ENCODE data around the gene OTULINL. TPM values are rescaled to one million over a fixed set of nuclear protein-coding genes. Genes with fewer than 3 reads are reported as not detected.
A peak's percentile ranks its signal among the peaks of the same experiment; 100 is the strongest.

The OTULINL gene
- total and polyA plus RNA-seq, 5 donors, result 0.72 to 5.6 (median 4.4) TPM

- intact Hi-C loops (cut with DNase I), result no loop called here
- H3K27me3 ChIP-seq (ENCODE audit: control insufficient read depth, insufficient read depth), result no peaks in the 10 kb centered on the region
- 82% methylated on average over 1 of the region's 1 CpG for WGBS
- no peak for DNase-seq
- no peaks in the 10 kb centered on the region for H3K4me1 ChIP-seq (ENCODE audit: control insufficient read depth, insufficient read depth, low read length)
- ATAC-seq, result no peak
- H3K9me3 ChIP-seq (ENCODE audit: control insufficient read depth, low read length), result peaks cover 5% of the 10 kb centered on the region
- H3K4me3 ChIP-seq (ENCODE audit: low read length), result no peak overlapping the region
- no peak overlapping the region for H3K27ac ChIP-seq (ENCODE audit: low read length)
Measured at GRCh38 chr5:14603141-14603540, 21.5 kb downstream of the OTULINL start.

GRCh38 chr5:14607104-14607503 is 25.5 kb downstream of the OTULINL start:
- 78% methylated on average over 8 of the region's 8 CpGs for WGBS
- DNase-seq (no peak), ATAC-seq (no peak)
- intact Hi-C loops (cut with DNase I), result no loop called here
- Histone ChIP-seq H3K4me1 (ENCODE audit: control insufficient read depth, insufficient read depth, low read length) (no peaks in the 10 kb centered on the region), H3K9me3 (ENCODE audit: control insufficient read depth, low read length) (peaks cover 3% of the 10 kb centered on the region), H3K27me3 (ENCODE audit: control insufficient read depth, insufficient read depth) (no peaks in the 10 kb centered on the region), H3K4me3 (ENCODE audit: low read length) (no peak overlapping the region), H3K27ac (ENCODE audit: low read length) (no peak overlapping the region)

GRCh38 chr5:14608169-14608568 is 26.6 kb downstream of the OTULINL start:
- Histone ChIP-seq H3K4me3 (ENCODE audit: low read length) (no peak overlapping the region), H3K27ac (ENCODE audit: low read length) (no peak overlapping the region), H3K4me1 (ENCODE audit: control insufficient read depth, insufficient read depth, low read length) (no peaks in the 10 kb centered on the region), H3K9me3 (ENCODE audit: control insufficient read depth, low read length) (peaks cover 3% of the 10 kb centered on the region), H3K27me3 (ENCODE audit: control insufficient read depth, insufficient read depth) (no peaks in the 10 kb centered on the region)
- WGBS, result 46% methylated on average over 2 of the region's 2 CpGs
- DNase-seq (no peak), ATAC-seq (no peak)
- intact Hi-C loops (cut with DNase I), result no loop called here

- Histone ChIP-seq H3K4me3 (ENCODE audit: low read length) (no peak overlapping the region), H3K4me1 (ENCODE audit: control insufficient read depth, insufficient read depth, low read length) (no peaks in the 10 kb centered on the region), H3K27me3 (ENCODE audit: control insufficient read depth, insufficient read depth) (no peaks in the 10 kb centered on the region), H3K27ac (ENCODE audit: low read length) (no peak overlapping the region), H3K9me3 (ENCODE audit: control insufficient read depth, low read length) (peaks cover 6% of the 10 kb centered on the region)
- intact Hi-C loops (cut with DNase I), result no loop called here
- ATAC-seq, result no peak
- 71% methylated on average over 2 of the region's 2 CpGs for WGBS
- DNase-seq, result no peak
Measured at GRCh38 chr5:14611737-14612136, 30.1 kb downstream of the OTULINL start.

- H3K27me3 ChIP-seq (ENCODE audit: control insufficient read depth, insufficient read depth), result no peaks in the 10 kb centered on the region
- H3K4me1 ChIP-seq (ENCODE audit: control insufficient read depth, insufficient read depth, low read length), result no peaks in the 10 kb centered on the region
- peak; percentile 43 to 91 for ATAC-seq
- DNase-seq, result no peak
- intact Hi-C loops (cut with DNase I), result no loop called here
- 82% methylated on average over 5 of the region's 5 CpGs for WGBS
- peaks cover 3% of the 10 kb centered on the region for H3K9me3 ChIP-seq (ENCODE audit: control insufficient read depth, low read length)
- no peak overlapping the region for H3K4me3 ChIP-seq (ENCODE audit: low read length)
- no peak overlapping the region for H3K27ac ChIP-seq (ENCODE audit: low read length)
Measured at GRCh38 chr5:14614490-14614889, 32.9 kb downstream of the OTULINL start.

- intact Hi-C loops (cut with DNase I), result no loop called here
- WGBS, result 88% methylated on average over 4 of the region's 4 CpGs
- DNase-seq (no peak), ATAC-seq (no peak)
- Histone ChIP-seq H3K4me1 (ENCODE audit: control insufficient read depth, insufficient read depth, low read length) (no peaks in the 10 kb centered on the region), H3K27ac (ENCODE audit: low read length) (no peak overlapping the region), H3K27me3 (ENCODE audit: control insufficient read depth, insufficient read depth) (no peaks in the 10 kb centered on the region), H3K4me3 (ENCODE audit: low read length) (no peak overlapping the region), H3K9me3 (ENCODE audit: control insufficient read depth, low read length) (peaks cover 3% of the 10 kb centered on the region)
Measured at GRCh38 chr5:14615365-14615764, 33.8 kb downstream of the OTULINL start.

- no peaks in the 10 kb centered on the region for H3K27me3 ChIP-seq (ENCODE audit: control insufficient read depth, insufficient read depth)
- no peaks in the 10 kb centered on the region for H3K4me1 ChIP-seq (ENCODE audit: control insufficient read depth, insufficient read depth, low read length)
- intact Hi-C loops (cut with DNase I), result no loop called here
- ATAC-seq (no peak), DNase-seq (no peak)
- no peak overlapping the region for H3K4me3 ChIP-seq (ENCODE audit: low read length)
- H3K9me3 ChIP-seq (ENCODE audit: control insufficient read depth, low read length), result peaks cover 7% of the 10 kb centered on the region
- H3K27ac ChIP-seq (ENCODE audit: low read length), result no peak overlapping the region
- 92% methylated on average over 4 of the region's 4 CpGs for WGBS
Measured at GRCh38 chr5:14617441-14617840, 35.8 kb downstream of the OTULINL start.

- DNase-seq (no peak), ATAC-seq (no peak)
- H3K27ac ChIP-seq (ENCODE audit: low read length), result no peak overlapping the region
- intact Hi-C loops (cut with DNase I), result no loop called here
- H3K27me3 ChIP-seq (ENCODE audit: control insufficient read depth, insufficient read depth), result no peaks in the 10 kb centered on the region
- H3K4me3 ChIP-seq (ENCODE audit: low read length), result no peak overlapping the region
- peaks cover 2% of the 10 kb centered on the region for H3K9me3 ChIP-seq (ENCODE audit: control insufficient read depth, low read length)
- no peaks in the 10 kb centered on the region for H3K4me1 ChIP-seq (ENCODE audit: control insufficient read depth, insufficient read depth, low read length)
Measured at GRCh38 chr5:14627270-14627669, 45.7 kb downstream of the OTULINL start.

- no peak overlapping the region for H3K27ac ChIP-seq (ENCODE audit: low read length)
- intact Hi-C loops (cut with DNase I), result no loop called here
- no peaks in the 10 kb centered on the region for H3K27me3 ChIP-seq (ENCODE audit: control insufficient read depth, insufficient read depth)
- no peak overlapping the region for H3K4me3 ChIP-seq (ENCODE audit: low read length)
- peaks cover 2% of the 10 kb centered on the region for H3K9me3 ChIP-seq (ENCODE audit: control insufficient read depth, low read length)
- WGBS, result 7% methylated on average over 3 of the region's 3 CpGs
- DNase-seq (peak in 2 of 3 donors; percentile 25 to 74), ATAC-seq (peak in 1 of 2 donors; percentile 52)
- no peaks in the 10 kb centered on the region for H3K4me1 ChIP-seq (ENCODE audit: control insufficient read depth, insufficient read depth, low read length)
Measured at GRCh38 chr5:14628346-14628745, 46.8 kb downstream of the OTULINL start.

GRCh38 chr5:14630671-14631070 is 49.1 kb downstream of the OTULINL start:
- 80% methylated on average over 2 of the region's 2 CpGs for WGBS
- intact Hi-C loops (cut with DNase I), result no loop called here
- DNase-seq (no peak), ATAC-seq (no peak)
- Histone ChIP-seq H3K4me3 (ENCODE audit: low read length) (no peak overlapping the region), H3K4me1 (ENCODE audit: control insufficient read depth, insufficient read depth, low read length) (no peaks in the 10 kb centered on the region), H3K9me3 (ENCODE audit: control insufficient read depth, low read length) (no peaks in the 10 kb centered on the region), H3K27ac (ENCODE audit: low read length) (no peak overlapping the region), H3K27me3 (ENCODE audit: control insufficient read depth, insufficient read depth) (no peaks in the 10 kb centered on the region)

GRCh38 chr5:14635656-14636055 is 54.1 kb downstream of the OTULINL start:
- intact Hi-C loops (cut with DNase I), result no loop called here
- 75% methylated on average over 2 of the region's 2 CpGs for WGBS
- peaks cover 4% of the 10 kb centered on the region for H3K9me3 ChIP-seq (ENCODE audit: control insufficient read depth, low read length)

GRCh38 chr5:14640765-14641164 is 59.2 kb downstream of the OTULINL start:
- Histone ChIP-seq H3K27me3 (ENCODE audit: control insufficient read depth, insufficient read depth) (no peaks in the 10 kb centered on the region), H3K27ac (ENCODE audit: low read length) (no peak overlapping the region), H3K4me3 (ENCODE audit: low read length) (no peak overlapping the region), H3K4me1 (ENCODE audit: control insufficient read depth, insufficient read depth, low read length) (no peaks in the 10 kb centered on the region), H3K9me3 (ENCODE audit: control insufficient read depth, low read length) (peaks cover 6% of the 10 kb centered on the region)
- 69% methylated on average over 10 of the region's 10 CpGs for WGBS
- no peak for ATAC-seq
- DNase-seq, result no peak
- intact Hi-C loops (cut with DNase I), result loop anchor here in 3 of 4 donors (10.0 kb wide), 4 partner anchors 136 to 656 kb away; no protein-coding TSS in a partner anchor

More at GRCh38 chr5:14635656-14636055, 54.1 kb downstream of the OTULINL start:
- Histone ChIP-seq H3K4me1 (ENCODE audit: control insufficient read depth, insufficient read depth, low read length) (no peaks in the 10 kb centered on the region), H3K4me3 (ENCODE audit: low read length) (no peak overlapping the region), H3K27ac (ENCODE audit: low read length) (no peak overlapping the region), H3K27me3 (ENCODE audit: control insufficient read depth, insufficient read depth) (no peaks in the 10 kb centered on the region)
- ATAC-seq (no peak), DNase-seq (no peak)

All from right cardiac atrium (tissue), 5 donors.